GM12865 (cell line): ENCODE data around the gene NPLOC4.

Source experiments
- DNase-seq: peaks from one replicate; pipeline ENCODE4 v3.0.0; 2010; ENCODE audit warnings: low read depth
- H3K4me3 ChIP-seq: 2 replicates; pipeline ENCODE4 v1.5.1; 2011; ENCODE audit warnings: mild to moderate bottlenecking, low read depth, low read length, control low read depth
- CTCF ChIP-seq: IDR thresholded peaks from 2 replicates; pipeline ENCODE4 v1.5.1; 2011; ENCODE audit warnings: low read length, control low read depth, low read depth, inconsistent platforms; ENCODE audit not compliant: insufficient read depth; ENCODE audit errors: missing control alignments

NPLOC4 gene

GRCh38 chr17:81664051-81664470 is 27.1 kb upstream of the NPLOC4 start:
- H3K4me3 ChIP-seq = no peak overlapping the region
- TF ChIP-seq CTCF = no peak

GRCh38 chr17:81662002-81662401 is 25.1 kb upstream of the NPLOC4 start:
- TF ChIP-seq CTCF = no peak
- H3K4me3 ChIP-seq = no peak overlapping the region
- DNase-seq = no peak

More at GRCh38 chr17:81664051-81664470, 27.1 kb upstream of the NPLOC4 start:
- DNase-seq = no peak

GRCh38 chr17:81660441-81660840 is 23.5 kb upstream of the NPLOC4 start:
- TF ChIP-seq CTCF = no peak
- H3K4me3 ChIP-seq = no peak overlapping the region
- DNase-seq = no peak

- no peak overlapping the region for H3K4me3 ChIP-seq
- no peak for TF ChIP-seq CTCF
- DNase-seq = no peak
These were observed 22.1 kb upstream of the NPLOC4 start for GRCh38 chr17:81659038-81659437.

GRCh38 chr17:81656835-81657234 is 19.9 kb upstream of the NPLOC4 start:
- no peak for DNase-seq
- H3K4me3 ChIP-seq = no peak overlapping the region
- TF ChIP-seq CTCF = no peak

- TF ChIP-seq CTCF = no peak
- DNase-seq = no peak
- H3K4me3 ChIP-seq = no peak within 1 kb of the TSS
These were observed 19.3 kb upstream of the NPLOC4 start, which contains the start of gene PDE6G for GRCh38 chr17:81656118-81656743. TSS of gene PDE6G (minus strand) at chr17:81656542. CDS start at chr17:81653305, 3,237 bp downstream.
